ENCODE results near the gene SSB. TPM values are rescaled to one million over a fixed set of nuclear protein-coding genes. Genes with fewer than 3 reads are reported as not detected.

SSB gene
- 83.1 and 98.1 TPM in 2 replicates for total RNA-seq

DNA sequence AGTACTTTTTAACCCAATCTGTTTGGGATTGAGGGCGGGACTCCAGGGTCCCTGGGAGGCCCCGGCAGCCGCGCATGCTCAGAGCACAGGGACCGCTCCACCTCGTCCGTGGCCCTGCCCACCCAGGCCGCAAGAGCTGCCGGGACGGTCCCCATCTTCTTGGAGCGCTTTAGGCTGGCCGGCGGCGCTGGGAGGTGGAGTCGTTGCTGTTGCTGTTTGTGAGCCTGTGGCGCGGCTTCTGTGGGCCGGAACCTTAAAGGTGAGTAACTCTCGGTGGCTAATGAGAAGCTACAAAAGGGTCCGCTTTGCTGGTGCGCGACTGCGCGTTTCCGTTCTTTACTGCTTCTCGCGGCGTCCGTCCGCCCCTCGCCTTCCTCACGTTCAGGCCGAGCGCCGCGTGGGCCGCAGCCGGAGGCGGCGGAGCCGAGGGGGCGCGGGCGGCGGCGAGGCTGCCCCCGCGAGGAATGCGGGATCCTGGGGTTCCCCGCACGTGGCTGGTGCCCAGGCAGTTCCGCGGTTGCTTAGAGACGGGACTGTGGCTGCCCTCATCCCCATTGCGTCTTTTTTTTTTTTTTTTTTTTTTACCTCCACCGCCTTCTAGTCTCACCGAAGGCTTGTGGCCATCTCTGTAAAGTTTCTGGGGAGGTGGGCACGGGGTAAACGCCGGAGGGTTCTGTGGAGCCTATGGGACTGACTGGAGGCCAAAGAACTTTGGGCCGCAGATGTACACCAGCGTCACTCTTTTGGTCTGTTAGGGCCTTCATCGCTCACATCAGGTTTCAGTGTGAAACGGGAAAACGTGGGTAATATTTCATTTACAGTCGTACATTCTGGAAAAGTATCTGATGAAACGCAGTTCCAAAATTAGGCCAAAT lies at the start of gene SSB:
Gene SSB (plus strand): TSS at position 154 of the 875 bp plus-strand sequence. CDS start 2,090 bp downstream, outside the sequence.

DNA sequence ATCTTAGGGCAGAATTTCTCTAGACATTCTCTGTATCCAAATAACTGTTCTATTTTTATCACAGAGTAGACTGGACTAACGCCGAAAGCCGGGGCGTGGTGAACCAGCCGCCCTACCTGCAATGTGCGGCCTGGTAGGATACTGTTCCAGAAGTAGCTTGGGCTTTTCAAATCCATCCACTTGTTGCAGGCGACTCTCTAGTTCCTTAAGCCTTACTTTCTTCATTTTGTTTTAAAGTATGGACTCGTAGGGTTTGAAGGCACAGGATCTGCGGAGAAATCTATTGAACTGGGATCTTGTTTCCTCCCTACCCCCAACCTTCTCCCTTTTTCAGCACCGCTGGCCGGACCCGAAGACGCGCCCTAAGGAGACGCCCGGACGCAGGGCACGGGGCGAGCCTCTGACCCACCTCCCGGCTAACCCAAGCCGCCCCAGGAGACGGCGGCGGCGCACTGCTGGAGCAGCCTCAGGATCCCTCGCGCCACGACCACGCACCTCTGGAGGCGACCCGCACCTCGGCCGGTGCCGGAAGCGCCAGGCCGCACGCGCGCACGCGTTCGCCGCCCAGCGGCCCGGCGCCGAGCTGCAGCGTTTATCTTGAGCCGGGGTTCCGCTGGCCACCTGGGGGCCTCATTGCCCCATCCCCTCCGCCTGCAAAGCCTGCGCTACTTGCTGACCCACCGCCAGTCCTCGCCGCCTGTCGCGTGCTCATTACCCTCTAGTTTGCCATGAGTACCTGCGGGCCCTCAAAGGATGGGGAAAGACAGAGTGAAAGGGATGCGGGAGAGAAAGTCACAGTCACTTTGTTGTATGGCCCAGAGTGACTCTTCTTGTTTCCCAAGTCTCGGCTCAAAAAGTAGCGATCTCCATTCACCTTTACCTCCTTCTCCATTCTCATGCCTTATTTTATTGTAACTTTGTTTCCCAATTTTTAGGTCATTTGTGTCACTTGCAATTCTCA lies 26.0 kb downstream of the SSB start, which contains the start of gene METTL5:
Gene METTL5 (minus strand): TSS at position 533 of the 961 bp plus-strand sequence. CDS start 308 bp downstream, at position 225.

DNA sequence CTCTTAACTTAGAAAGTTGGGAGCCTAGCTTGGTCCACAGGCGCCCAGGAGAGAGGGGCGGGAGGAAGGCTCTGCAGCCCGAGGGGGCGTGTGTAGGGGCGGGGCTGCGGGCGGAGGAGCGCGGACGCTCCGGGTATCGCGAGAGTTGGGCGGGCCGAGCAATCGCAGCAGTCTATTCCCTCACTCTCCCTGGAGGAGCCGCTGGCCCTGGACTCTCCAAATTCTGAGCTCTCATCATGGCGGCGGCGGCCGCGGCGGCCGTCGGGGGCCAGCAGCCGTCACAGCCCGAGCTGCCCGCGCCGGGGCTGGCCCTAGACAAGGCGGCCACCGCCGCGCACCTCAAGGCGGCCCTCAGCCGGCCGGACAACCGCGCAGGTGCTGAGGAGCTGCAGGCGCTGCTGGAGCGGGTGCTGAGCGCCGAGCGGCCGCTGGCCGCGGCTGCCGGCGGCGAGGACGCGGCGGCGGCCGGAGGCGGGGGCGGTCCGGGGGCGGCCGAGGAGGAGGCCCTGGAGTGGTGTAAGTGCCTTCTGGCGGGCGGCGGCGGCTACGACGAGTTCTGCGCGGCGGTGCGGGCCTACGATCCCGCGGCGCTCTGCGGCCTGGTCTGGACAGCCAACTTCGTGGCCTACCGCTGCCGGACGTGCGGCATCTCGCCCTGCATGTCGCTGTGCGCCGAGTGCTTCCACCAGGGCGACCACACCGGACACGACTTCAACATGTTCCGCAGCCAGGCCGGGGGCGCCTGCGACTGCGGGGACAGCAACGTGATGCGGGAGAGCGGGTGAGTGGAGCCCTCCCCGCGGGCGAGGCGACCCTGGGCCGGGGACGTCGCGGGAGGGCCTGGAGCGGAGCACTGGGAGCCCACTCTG lies 28.8 kb downstream of the SSB start, which contains the start of gene UBR3:
Gene UBR3 (plus strand): TSS at position 183 of the 869 bp plus-strand sequence. CDS start 54 bp downstream, at position 237.

Other genes starting within 250 kb of the SSB start
- gene FASTKD1, start 225.0 kb upstream of the SSB start, total RNA-seq: 4.6 and 9.0 TPM in 2 replicates
- 22.9 and 23.6 TPM in 2 replicates for gene PPIG, start 214.5 kb upstream of the SSB start, total RNA-seq
- 0.12 TPM in 1 of 2 replicates, not detected in the other for gene CFAP210, start 104.5 kb upstream of the SSB start, total RNA-seq
- gene PHOSPHO2, start 104.4 kb upstream of the SSB start, total RNA-seq: 1.1 and 3.9 TPM in 2 replicates
- 0.50 and 6.8 TPM in 2 replicates for gene KLHL23, start 65.0 kb upstream of the SSB start, total RNA-seq
- gene METTL5, start 26.0 kb downstream of the SSB start, total RNA-seq: 27.6 and 32.0 TPM in 2 replicates
- 20.6 and 23.8 TPM in 2 replicates for gene UBR3, start 28.6 kb downstream of the SSB start, total RNA-seq

Measured in cardiac ventricle fibroblast (primary cell).